GM12878 (cell line): ENCODE results near the gene ITPR2. TPM values are rescaled to one million over a fixed set of nuclear protein-coding genes. Genes with fewer than 3 reads are reported as not detected.

ENCODE experiments used
- ATAC-seq: fragments of 200-7000 bp; cut with Tn5 transposase; 3 replicates; pipeline ENCODE4 v1.9.1; 2020; ENCODE audit warnings: mild to moderate bottlenecking, moderate library complexity
- BruUV-seq: library from RNA; stranded (reverse); fragments of 400-500 nt; replicated peaks from 2 replicates; lab custom pipeline; 2021; lab: Mats Ljungman, UMichigan
- CTCF ChIA-PET: fragments of 300-600 bp; sonication (Branson Sonifier 250); formaldehyde crosslinking; extraction: SDS; loops from one replicate; lab custom pipeline; 2021; ENCODE audit warnings: inconsistent platforms; lab: Yijun Ruan, JAX
- POLR2A ChIA-PET: fragments of 350-600 bp; formaldehyde crosslinking; extraction: SDS; loops from one replicate; lab custom pipeline; 2021; ENCODE audit warnings: inconsistent platforms; lab: Charles Lee
- RAD21 ChIA-PET: fragments of 300-600 bp; sonication (Branson Sonifier 250); formaldehyde crosslinking; loops from one replicate; lab custom pipeline; 2023; ENCODE audit warnings: antibody characterized with exemption; ENCODE audit not compliant: unreplicated experiment; lab: Charles Lee
- SMC1A ChIA-PET: fragments of 300-600 bp; sonication (Branson Sonifier 250); formaldehyde crosslinking; loops from one replicate; lab custom pipeline; 2023; ENCODE audit not compliant: unreplicated experiment, uncharacterized antibody; lab: Charles Lee
- DNase-seq: peaks from one replicate; pipeline ENCODE4 v3.0.0-alpha.2; 2011; ENCODE audit warnings: low read depth, low spot score
- FAIRE-seq: peaks from 3 replicates; lab custom pipeline; 2011; peaks lifted over from hg19 to GRCh38; lab: Jason Lieb, UNC
- H2AFZ ChIP-seq: 2 replicates; pipeline ENCODE4 v1.6.0; 2011; ENCODE audit warnings: low read depth, low read length, control low read depth; ENCODE audit not compliant: control insufficient read depth
- H3K27ac ChIP-seq: 2 replicates; pipeline ENCODE4 v1.5.1; 2011; ENCODE audit warnings: control low read depth; ENCODE audit not compliant: control insufficient read depth, insufficient read depth
- H3K27me3 ChIP-seq, 2 experiments: replicated peaks in 1 of 2; 2 replicates each; pipeline versions ENCODE4 v1.6.0 to v1.6.1; 2011; ENCODE audit warnings: low read length in 1 of 2; ENCODE audit not compliant: control insufficient read depth in 2 of 2, insufficient read depth in 2 of 2
- H3K36me3 ChIP-seq, 2 experiments: 2 replicates each; pipeline ENCODE4 v1.5.1; 2011; ENCODE audit warnings: low read length in 1 of 2; ENCODE audit not compliant: control insufficient read depth in 2 of 2, insufficient read depth in 2 of 2
- H3K4me1 ChIP-seq: 2 replicates; pipeline ENCODE4 v1.6.1; 2011; ENCODE audit warnings: mild to moderate bottlenecking, low read length, moderate library complexity, mixed read lengths; ENCODE audit not compliant: control insufficient read depth, insufficient read depth
- H3K4me2 ChIP-seq: 2 replicates; pipeline ENCODE4 v1.6.0; 2011; ENCODE audit warnings: control low read depth; ENCODE audit not compliant: control insufficient read depth, insufficient read depth
- H3K4me3 ChIP-seq: fragments of 200-600 bp; sonication (generic); 2 replicates; pipeline ENCODE4 v1.5.1; 2016
- H3K79me2 ChIP-seq: 2 replicates; pipeline ENCODE4 v1.6.0; 2011; ENCODE audit warnings: low read length; ENCODE audit not compliant: control insufficient read depth, insufficient read depth
- H3K9ac ChIP-seq: 2 replicates; pipeline ENCODE4 v1.8.0; 2011; ENCODE audit warnings: low read length, control low read depth, mixed read lengths; ENCODE audit not compliant: control insufficient read depth, insufficient read depth
- H3K9me3 ChIP-seq: replicated peaks from 3 replicates; pipeline ENCODE4 v1.5.1; 2011; ENCODE audit warnings: mild to moderate bottlenecking, low read length; ENCODE audit not compliant: control insufficient read depth, insufficient read depth
- H4K20me1 ChIP-seq: 2 replicates; pipeline ENCODE4 v1.6.0; 2011; ENCODE audit not compliant: control insufficient read depth, insufficient read depth
- CREB1 ChIP-seq: IDR thresholded peaks from 2 replicates; pipeline ENCODE4 v1.6.1; 2012; ENCODE audit warnings: low read depth, mild to moderate bottlenecking, inconsistent platforms
- FOS ChIP-seq: IDR thresholded peaks from 3 replicates; pipeline ENCODE4 v1.6.1; 2011; ENCODE audit warnings: borderline replicate concordance; ENCODE audit not compliant: insufficient read length; ENCODE audit errors: extremely low read depth
- HDAC6 ChIP-seq: fragments of 200-600 bp; sonication (generic); IDR thresholded peaks from one replicate; pipeline ENCODE4 v1.8.0; 2017; ENCODE audit warnings: antibody characterized with exemption; ENCODE audit not compliant: unreplicated experiment
- KLF5 ChIP-seq: fragments of 450-650 bp; IDR thresholded peaks from 2 replicates; pipeline ENCODE4 v1.6.1; 2014; ENCODE audit warnings: mild to moderate bottlenecking; ENCODE audit not compliant: partially characterized antibody
- MAX ChIP-seq: IDR thresholded peaks from 2 replicates; pipeline ENCODE4 v1.6.1; 2012; ENCODE audit warnings: low read depth, low read length, improper control_type of control experiment
- NR2C2 ChIP-seq: IDR thresholded peaks from 2 replicates; pipeline ENCODE4 v1.6.1; 2011; ENCODE audit warnings: borderline replicate concordance, low read depth; ENCODE audit not compliant: control insufficient read depth, insufficient read length
- SMARCA5 ChIP-seq: fragments of 450-650 bp; IDR thresholded peaks from 2 replicates; pipeline ENCODE4 v1.6.1; 2017; ENCODE audit warnings: mild to moderate bottlenecking
- SREBF1 ChIP-seq: IDR thresholded peaks from 2 replicates; pipeline ENCODE4 v1.6.1; 2012; ENCODE audit warnings: mild to moderate bottlenecking, low read length
- SUPT20H ChIP-seq: IDR thresholded peaks from 2 replicates; pipeline ENCODE4 v1.6.1; 2011; ENCODE audit warnings: low read depth, mild to moderate bottlenecking, low read length, moderate library complexity, borderline replicate concordance; ENCODE audit not compliant: control insufficient read depth
- TCF3 ChIP-seq: IDR thresholded peaks from 2 replicates; pipeline ENCODE4 v1.6.1; 2012; ENCODE audit warnings: low read depth, mild to moderate bottlenecking, low read length, borderline replicate concordance; ENCODE audit not compliant: insufficient read depth
- ZBTB33 ChIP-seq: fragments of 450-650 bp; IDR thresholded peaks from 2 replicates; pipeline ENCODE4 v1.6.1; 2017; ENCODE audit warnings: mild to moderate bottlenecking
- ZBTB4 ChIP-seq: fragments of 450-650 bp; formaldehyde crosslinking; IDR thresholded peaks from 2 replicates; pipeline ENCODE4 v1.4.0; 2022; ENCODE audit warnings: mild to moderate bottlenecking, moderate library complexity
- ZNF207 ChIP-seq: fragments of 450-650 bp; IDR thresholded peaks from 2 replicates; pipeline ENCODE4 v1.6.1; 2014; ENCODE audit warnings: antibody characterized with exemption, mild to moderate bottlenecking, borderline replicate concordance
- WGBS: methylation state at CpG from one replicate; pipeline ENCODE4 v1.1.6; 2016; ENCODE audit warnings: low lambda C conversion rate; ENCODE audit not compliant: insufficient replicate concordance, insufficient coverage; ENCODE audit errors: missing lambda C conversion rate; 5-methylcytosine and 5-hydroxymethylcytosine counted together
- in situ Hi-C: fragments of 300-500 bp; cut with MboI; formaldehyde crosslinking; loops from 9 replicates; pipeline ENCODE4 v1.14.3; 2018; ENCODE audit warnings: mixed read lengths
- intact Hi-C: fragments of 100-400 bp; cut with micrococcal nuclease; formaldehyde crosslinking; loops from one replicate; pipeline ENCODE4 v1.14.2; 2022; ENCODE audit not compliant: unreplicated experiment
- polyA plus RNA-seq, 11 experiments: library from polyadenylated mRNA; depleted of rRNA in 4 of 11; unstranded in 6 of 11; stranded (reverse) in 5 of 11; fragments of >200 nt; fragmentation: Nextera tagmentation in 4 of 11; fragmentation: Illumina TruSeq in 1 of 11; extraction: Ambion mirVana in 4 of 11; extraction: Trizol in 1 of 11; gene quantifications; 1 replicate in 1 of 11; 2 replicates in 10 of 11; pipeline versions ENCODE4 v1.2.1 to v1.2.3, GENCODE V29; 2011 to 2016; ENCODE audit warnings: inconsistent platforms in 2 of 11, missing spikeins in 2 of 11, low read depth in 1 of 11
- total RNA-seq, 4 experiments: library from RNA; depleted of rRNA in 3 of 4; stranded (reverse); fragments of >200 nt in 3 of 4; fragmentation: Illumina TruSeq in 1 of 4; extraction: Trizol in 1 of 4; gene quantifications; 2 replicates each; pipeline versions ENCODE4 v1.2.1 to v1.2.3, GENCODE V29; 2013 to 2021

ITPR2 gene
- total and polyA plus RNA-seq, 10 of the 15 experiments (the other 5 are each of a cell fraction or from before 2014, with no cell fraction given): 7.5 to 76.2 (median 47.1) TPM

- Histone ChIP-seq H3K27me3 (no peaks in the 10 kb centered on the region), H3K27ac (no peak overlapping the region), H4K20me1 (no peaks in the 10 kb centered on the region), H3K4me2 (no peak overlapping the region), H3K4me3 (no peak overlapping the region), H3K4me1 (no peaks in the 10 kb centered on the region), H2AFZ (no peak overlapping the region), H3K36me3 (peaks cover 0 to 8% of the 10 kb centered on the region in 2 experiments; a peak in 3 of 4 replicates), H3K9ac (no peak overlapping the region), H3K9me3 (no peaks in the 10 kb centered on the region)
- BruUV-seq: no TSS peak
- CTCF ChIA-PET: no interaction called here
- RAD21 ChIA-PET: no interaction called here
- ATAC-seq: no peak
- intact Hi-C loops: no loop called here
- in situ Hi-C loops: no loop called here
- SMC1A ChIA-PET: no interaction called here
- no peak for DNase-seq
- POLR2A ChIA-PET: interaction anchor here (0.7 kb wide), 2 partner anchors 9 to 57 kb away, joined by 3 to 5 read pairs; no protein-coding TSS in a partner anchor
- no peak for TF ChIP-seq KLF5
- TF ChIP-seq TCF3: no peak
- TF ChIP-seq SREBF1: no peak
- no peak for TF ChIP-seq ZNF207
- TF ChIP-seq SMARCA5: no peak
- no peak for TF ChIP-seq FOS
- no peak for TF ChIP-seq ZBTB33
- no peak for TF ChIP-seq MAX
- TF ChIP-seq SUPT20H: no peak
- TF ChIP-seq CREB1: no peak
- no peak for TF ChIP-seq NR2C2
- TF ChIP-seq ZBTB4 (CRISPR knock-in tag): no peak
- TF ChIP-seq HDAC6: no peak
- TF ChIP-seq, all 136 proteins: peak for 0
- no peak for FAIRE-seq
- H3K79me2 ChIP-seq: no peaks in the 10 kb centered on the region
- WGBS: 94% methylated on average over 1 of the region's 1 CpG
Observed at GRCh38 chr12:26492406-26492805, 340.6 kb downstream of the ITPR2 start.
